HG02798 (cell line): ENCODE results near the gene RNF150.
"Not testable (repeated sequence)": the region's sequence is repeated elsewhere in the genome, so short reads cannot be mapped to it uniquely, and the experiment has no call there.

Experiments
- ATAC-seq: cut with Tn5 transposase; IDR thresholded peaks from one replicate; pipeline ENCODE4 v1.9.1; 2021; ENCODE audit warnings: mild to moderate bottlenecking; ENCODE audit not compliant: unreplicated experiment, poor library complexity

Gene RNF150

GRCh38 chr4:141079393-141079930 is 53.8 kb downstream of the RNF150 start:
- ATAC-seq, result no peak

- ATAC-seq, result no peak
Observed at GRCh38 chr4:141078871-141079270, 54.4 kb downstream of the RNF150 start.

GRCh38 chr4:141077611-141078225 is 55.6 kb downstream of the RNF150 start:
- no peak for ATAC-seq

GRCh38 chr4:141075553-141075952 is 57.7 kb downstream of the RNF150 start:
- ATAC-seq, result no peak

- no peak for ATAC-seq
Observed at GRCh38 chr4:141074098-141074878, 59.0 kb downstream of the RNF150 start.

- no peak for ATAC-seq
Observed at GRCh38 chr4:141066690-141067089, 66.6 kb downstream of the RNF150 start.

GRCh38 chr4:141065872-141066271 is 67.4 kb downstream of the RNF150 start:
- no peak for ATAC-seq

GRCh38 chr4:141062651-141063050 is 70.6 kb downstream of the RNF150 start:
- no peak for ATAC-seq

- no peak for ATAC-seq
Observed at GRCh38 chr4:141058591-141059512, 74.4 kb downstream of the RNF150 start.

- ATAC-seq, result no peak
Observed at GRCh38 chr4:141057582-141057981, 75.7 kb downstream of the RNF150 start.

- no peak for ATAC-seq
Observed at GRCh38 chr4:141056473-141056872, 76.8 kb downstream of the RNF150 start.

GRCh38 chr4:141054446-141054845 is 78.8 kb downstream of the RNF150 start:
- ATAC-seq, result no peak

- not testable (repeated sequence) for ATAC-seq
Observed at GRCh38 chr4:141050999-141051398, 82.3 kb downstream of the RNF150 start.

- ATAC-seq, result no peak
Observed at GRCh38 chr4:141047228-141047884, 85.9 kb downstream of the RNF150 start.

- ATAC-seq, result no peak
Observed at GRCh38 chr4:141046255-141046654, 87.0 kb downstream of the RNF150 start.

GRCh38 chr4:141045848-141046247 is 87.4 kb downstream of the RNF150 start:
- no peak for ATAC-seq

- ATAC-seq, result no peak
Observed at GRCh38 chr4:141041021-141041476, 92.2 kb downstream of the RNF150 start.

GRCh38 chr4:141039156-141039555 is 94.1 kb downstream of the RNF150 start:
- ATAC-seq, result no peak

- no peak for ATAC-seq
Observed at GRCh38 chr4:141038428-141038827, 94.8 kb downstream of the RNF150 start.

- no peak for ATAC-seq
Observed at GRCh38 chr4:141037446-141037845, 95.8 kb downstream of the RNF150 start.
